ENCODE results near the gene GLIPR2. TPM values are rescaled to one million over a fixed set of nuclear protein-coding genes. Genes with fewer than 3 reads are reported as not detected.
A peak's percentile ranks its signal among the peaks of the same experiment; 100 is the strongest.

Gene GLIPR2
- polyA plus RNA-seq, 4 donors = 3.4 to 22.3 (median 14.8) TPM

DNA sequence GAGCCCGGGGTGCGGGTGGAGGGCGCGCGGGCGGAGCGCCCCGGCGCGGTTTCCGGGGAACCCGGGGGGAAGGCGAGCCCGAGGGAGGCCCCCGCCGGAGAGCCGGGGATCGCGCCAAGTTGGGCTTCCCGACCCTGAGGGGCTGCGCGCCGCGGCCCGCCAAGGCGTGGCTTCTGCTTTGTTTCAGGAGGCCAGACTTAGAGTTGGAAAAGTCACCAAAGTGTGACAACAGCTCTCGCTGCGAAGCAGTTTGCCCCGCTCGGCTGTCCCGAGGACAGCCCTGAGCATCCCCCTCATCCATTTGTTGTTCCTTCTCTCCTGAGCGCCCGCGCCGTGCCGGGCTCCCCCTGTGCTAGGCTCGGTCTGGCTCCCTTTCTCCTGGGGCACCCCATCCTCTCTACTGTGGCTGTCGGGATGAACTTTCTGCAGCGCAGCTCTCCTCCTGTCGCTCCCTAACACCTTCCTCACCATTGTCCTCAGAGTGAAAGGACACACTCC, 410 bp downstream of the GLIPR2 start:
- Histone ChIP-seq H3K27me3 (ENCODE audit: control insufficient read depth in 3 of 3, insufficient read depth in 3 of 3, low read length in 3 of 3) (peaks cover 0 to 37% (median 0%) of the 10 kb centered on the region in 3 donors), H3K27ac (ENCODE audit: low read depth in 1 of 3, low read length in 2 of 3) (peak overlapping the region in 2 of 3 donors; percentile 37 to 69), H3K9me3 (ENCODE audit: control insufficient read depth in 2 of 2, insufficient read depth in 1 of 2, low read depth in 1 of 2, low read length in 1 of 2) (peaks cover 0 to 3% of the 10 kb centered on the region in 2 donors), H3K36me3 (ENCODE audit: control insufficient read depth in 3 of 3, insufficient read depth in 2 of 3, low read depth in 1 of 3, low read length in 3 of 3) (peaks cover 0 to 6% (median 0%) of the 10 kb centered on the region in 3 donors), H3K4me3 (ENCODE audit: low read depth in 1 of 3, low read length in 3 of 3) (peak overlapping the region; percentile 51 to 67 (median 59)), H3K4me1 (ENCODE audit: control insufficient read depth in 3 of 3, insufficient read depth in 2 of 3, low read depth in 1 of 3, low read length in 2 of 3) (peaks cover 0 to 18% (median 15%) of the 10 kb centered on the region in 3 donors)
- no peak for FAIRE-seq
- WGBS, 3 donors = 1% methylated on average over 35 to 40 of the region's 40 CpGs
- peak in 1 of 2 donors; percentile 47 for DNase-seq

DNA sequence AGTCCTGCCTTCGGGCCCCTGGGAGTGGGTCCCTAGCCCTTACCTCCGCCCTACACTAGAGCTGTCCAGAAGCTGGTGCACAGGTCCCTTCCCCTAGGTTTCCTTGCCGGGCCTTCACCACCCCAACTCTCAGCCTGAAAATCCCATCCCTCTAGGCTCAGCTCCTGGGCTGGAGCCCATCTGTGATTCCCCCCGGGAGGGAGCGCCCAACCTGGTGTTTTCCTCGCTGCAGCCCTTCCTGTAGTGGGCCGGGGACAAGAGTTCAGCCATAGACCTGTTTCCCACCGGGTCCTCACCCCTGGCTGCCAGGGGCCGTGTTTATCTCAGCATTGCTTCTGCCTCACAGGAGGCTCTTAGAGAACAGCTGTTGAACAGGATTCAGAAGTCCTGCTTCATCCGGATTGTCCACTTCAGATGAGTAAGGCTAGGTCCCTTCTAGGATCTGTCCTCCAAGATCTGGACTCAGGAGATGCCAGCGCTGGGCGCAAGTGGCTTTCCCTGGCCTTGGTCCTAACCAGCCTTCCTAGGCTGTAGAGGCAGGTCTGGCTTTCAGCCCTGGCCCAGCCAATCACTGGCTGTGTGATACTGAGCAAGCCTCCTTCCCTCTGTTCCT, 965 bp downstream of the GLIPR2 start:
- FAIRE-seq (no peak), DNase-seq (peak in 1 of 2 donors; percentile 37)
- WGBS, 3 donors = 36 to 49% (median 46%) methylated on average over 12 of the region's 12 CpGs
- H3K27me3 ChIP-seq (ENCODE audit: control insufficient read depth in 3 of 3, insufficient read depth in 3 of 3, low read length in 3 of 3) = peaks cover 0 to 37% (median 0%) of the 10 kb centered on the region in 3 donors
- peak overlapping the region; percentile 51 to 67 (median 59) for H3K4me3 ChIP-seq (ENCODE audit: low read depth in 1 of 3, low read length in 3 of 3)
- peaks cover 0 to 6% (median 0%) of the 10 kb centered on the region in 3 donors for H3K36me3 ChIP-seq (ENCODE audit: control insufficient read depth in 3 of 3, insufficient read depth in 2 of 3, low read depth in 1 of 3, low read length in 3 of 3)
- peaks cover 2 to 23% (median 20%) of the 10 kb centered on the region in 3 donors for H3K4me1 ChIP-seq (ENCODE audit: control insufficient read depth in 3 of 3, insufficient read depth in 2 of 3, low read depth in 1 of 3, low read length in 2 of 3)
- peaks cover 0 to 3% of the 10 kb centered on the region in 2 donors for H3K9me3 ChIP-seq (ENCODE audit: control insufficient read depth in 2 of 2, insufficient read depth in 1 of 2, low read depth in 1 of 2, low read length in 1 of 2)
- peak overlapping the region in 2 of 3 donors; percentile 37 to 69 for H3K27ac ChIP-seq (ENCODE audit: low read depth in 1 of 3, low read length in 2 of 3)

DNA sequence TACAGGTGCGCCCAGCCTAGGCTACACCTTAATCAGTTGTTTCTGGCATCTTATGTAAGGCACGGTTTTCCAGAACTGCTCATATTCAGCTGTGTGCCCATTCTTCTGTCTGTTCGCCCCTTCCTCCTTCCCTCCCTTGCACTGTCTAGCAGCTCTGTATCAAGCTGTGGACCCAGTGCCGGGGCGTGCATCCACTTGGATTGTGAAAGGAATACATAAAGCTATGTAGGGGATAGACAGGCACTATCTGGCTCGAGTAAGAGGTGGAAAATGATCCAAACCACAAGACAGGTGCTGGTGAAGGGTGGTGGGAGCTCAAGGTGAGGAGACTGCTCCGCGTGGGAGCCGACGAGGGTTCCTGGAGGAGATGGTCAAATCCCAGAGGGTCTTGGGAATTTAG, 2.0 kb downstream of the GLIPR2 start:
- H3K27me3 ChIP-seq (ENCODE audit: control insufficient read depth in 3 of 3, insufficient read depth in 3 of 3, low read length in 3 of 3) = peaks cover 0 to 37% (median 0%) of the 10 kb centered on the region in 3 donors
- peaks cover 0 to 3% of the 10 kb centered on the region in 2 donors for H3K9me3 ChIP-seq (ENCODE audit: control insufficient read depth in 2 of 2, insufficient read depth in 1 of 2, low read depth in 1 of 2, low read length in 1 of 2)
- H3K4me3 ChIP-seq (ENCODE audit: low read depth in 1 of 3, low read length in 3 of 3) = no peak overlapping the region
- peaks cover 0 to 9% (median 0%) of the 10 kb centered on the region in 3 donors for H3K36me3 ChIP-seq (ENCODE audit: control insufficient read depth in 3 of 3, insufficient read depth in 2 of 3, low read depth in 1 of 3, low read length in 3 of 3)
- DNase-seq (no peak), FAIRE-seq (no peak)
- H3K27ac ChIP-seq (ENCODE audit: low read depth in 1 of 3, low read length in 2 of 3) = no peak overlapping the region
- H3K4me1 ChIP-seq (ENCODE audit: control insufficient read depth in 3 of 3, insufficient read depth in 2 of 3, low read depth in 1 of 3, low read length in 2 of 3) = peaks cover 3 to 32% (median 25%) of the 10 kb centered on the region in 3 donors
- WGBS, 3 donors = 95 to 98% (median 95%) methylated on average over 10 of the region's 10 CpGs

DNA sequence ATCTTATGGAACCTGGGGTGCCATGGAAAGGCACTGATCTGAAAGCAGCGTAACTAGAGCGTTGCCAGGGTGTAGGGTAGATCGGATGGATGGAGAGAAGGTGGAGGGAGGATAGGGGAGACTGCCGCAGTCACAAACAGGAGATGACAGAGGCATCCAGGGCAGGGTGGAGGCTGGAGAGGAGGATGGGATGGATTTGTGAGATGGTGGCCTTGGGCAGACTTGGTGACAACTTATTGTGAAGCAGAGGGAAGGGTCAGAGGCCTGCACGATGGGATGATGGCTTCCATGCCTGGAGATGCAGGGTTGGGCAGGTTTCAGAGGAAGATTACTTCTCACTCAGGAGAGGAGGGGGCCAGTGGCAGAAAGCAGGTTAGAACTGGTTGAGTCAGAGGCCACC, 2.4 kb downstream of the GLIPR2 start:
- peaks cover 0 to 37% (median 0%) of the 10 kb centered on the region in 3 donors for H3K27me3 ChIP-seq (ENCODE audit: control insufficient read depth in 3 of 3, insufficient read depth in 3 of 3, low read length in 3 of 3)
- DNase-seq (no peak), FAIRE-seq (no peak)
- no peak overlapping the region for H3K4me3 ChIP-seq (ENCODE audit: low read depth in 1 of 3, low read length in 3 of 3)
- peaks cover 0 to 10% (median 0%) of the 10 kb centered on the region in 3 donors for H3K36me3 ChIP-seq (ENCODE audit: control insufficient read depth in 3 of 3, insufficient read depth in 2 of 3, low read depth in 1 of 3, low read length in 3 of 3)
- 95 to 96% (median 96%) methylated on average over 5 of the region's 5 CpGs for WGBS, 3 donors
- peaks cover 4 to 32% (median 25%) of the 10 kb centered on the region in 3 donors for H3K4me1 ChIP-seq (ENCODE audit: control insufficient read depth in 3 of 3, insufficient read depth in 2 of 3, low read depth in 1 of 3, low read length in 2 of 3)
- H3K9me3 ChIP-seq (ENCODE audit: control insufficient read depth in 2 of 2, insufficient read depth in 1 of 2, low read depth in 1 of 2, low read length in 1 of 2) = peaks cover 0 to 3% of the 10 kb centered on the region in 2 donors
- peak overlapping the region in 1 of 3 donors; percentile 11 for H3K27ac ChIP-seq (ENCODE audit: low read depth in 1 of 3, low read length in 2 of 3)

DNA sequence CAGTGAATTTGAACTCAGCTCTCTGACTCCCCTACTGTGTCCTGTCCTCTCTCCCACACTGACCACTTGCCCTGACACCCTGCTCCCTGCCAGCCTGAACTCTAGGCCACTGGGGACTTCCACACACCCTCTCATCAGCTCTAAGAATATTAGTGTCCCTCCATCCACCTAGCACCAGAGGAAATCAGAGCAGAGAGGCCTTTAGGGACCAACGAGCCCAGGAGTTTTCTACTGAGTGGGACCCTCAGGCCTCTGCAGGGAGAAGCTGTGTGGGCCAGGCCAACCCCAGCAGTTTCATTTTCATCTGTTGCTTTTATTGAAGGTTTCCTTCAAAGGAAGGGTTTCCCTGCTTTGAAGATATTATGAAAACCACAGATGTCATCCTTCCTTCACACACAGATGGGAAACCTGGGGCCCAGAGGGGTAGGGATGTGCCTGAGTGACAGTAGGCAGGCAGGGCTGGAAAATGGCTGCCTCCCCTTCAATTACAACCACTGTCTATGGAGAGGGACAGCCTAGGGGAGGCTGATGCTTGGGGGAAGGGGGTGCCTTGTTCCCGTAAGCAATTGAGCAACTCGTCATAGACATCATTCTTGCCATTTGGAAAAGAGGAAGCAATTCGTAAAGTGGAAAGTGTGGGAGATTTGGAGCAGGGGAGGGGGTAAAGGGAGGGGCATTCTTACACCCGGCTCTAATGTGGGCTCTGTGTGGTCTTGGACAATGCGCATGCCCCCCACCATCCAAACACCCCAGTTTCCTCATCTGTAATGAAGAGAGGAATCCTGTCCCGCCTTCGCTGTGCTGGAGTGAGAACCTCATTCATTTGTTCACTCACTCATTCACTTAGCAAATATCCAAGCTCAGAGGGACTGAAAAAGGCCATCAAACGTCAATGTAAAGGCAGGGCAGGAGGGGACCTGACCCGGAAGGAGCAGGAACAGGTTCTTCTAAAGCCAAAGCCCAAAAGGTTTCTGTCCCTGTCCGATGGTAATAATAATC, 3.9 kb downstream of the GLIPR2 start:
- FAIRE-seq = no peak
- DNase-seq = no peak
- Histone ChIP-seq H3K36me3 (ENCODE audit: control insufficient read depth in 3 of 3, insufficient read depth in 2 of 3, low read depth in 1 of 3, low read length in 3 of 3) (peaks cover 0 to 18% (median 0%) of the 10 kb centered on the region in 3 donors), H3K9me3 (ENCODE audit: control insufficient read depth in 2 of 2, insufficient read depth in 1 of 2, low read depth in 1 of 2, low read length in 1 of 2) (peaks cover 0 to 6% of the 10 kb centered on the region in 2 donors), H3K4me1 (ENCODE audit: control insufficient read depth in 3 of 3, insufficient read depth in 2 of 3, low read depth in 1 of 3, low read length in 2 of 3) (peaks cover 6 to 32% (median 25%) of the 10 kb centered on the region in 3 donors), H3K27me3 (ENCODE audit: control insufficient read depth in 3 of 3, insufficient read depth in 3 of 3, low read length in 3 of 3) (peaks cover 0 to 27% (median 0%) of the 10 kb centered on the region in 3 donors), H3K27ac (ENCODE audit: low read depth in 1 of 3, low read length in 2 of 3) (peak overlapping the region in 2 of 3 donors; percentile 48 to 61), H3K4me3 (ENCODE audit: low read depth in 1 of 3, low read length in 3 of 3) (no peak overlapping the region)
- WGBS, 3 donors = 76 to 88% (median 76%) methylated on average over 11 of the region's 11 CpGs

DNA sequence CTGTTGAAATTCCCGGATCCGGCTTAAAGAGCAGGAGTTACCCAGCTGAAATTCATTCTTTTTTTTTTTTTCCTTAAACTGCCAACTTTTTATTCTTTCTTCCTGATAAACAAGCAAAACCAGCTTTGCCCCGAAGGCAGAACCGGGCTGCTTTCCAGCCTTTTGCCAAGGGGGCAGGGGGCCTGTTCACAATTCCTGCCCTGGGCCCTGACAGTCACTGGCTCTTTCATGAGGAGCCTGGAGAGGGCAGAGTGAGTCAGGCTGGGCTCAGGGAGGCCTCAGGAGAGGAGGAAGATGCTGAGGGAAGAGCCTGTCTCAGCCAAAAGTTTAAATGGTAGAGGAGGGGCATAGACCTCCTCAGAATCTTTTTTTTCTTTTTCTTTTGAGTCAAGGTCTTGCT, 4.8 kb downstream of the GLIPR2 start:
- DNase-seq = no peak
- FAIRE-seq = no peak
- H3K27ac ChIP-seq (ENCODE audit: low read depth in 1 of 3, low read length in 2 of 3) = no peak overlapping the region

DNA sequence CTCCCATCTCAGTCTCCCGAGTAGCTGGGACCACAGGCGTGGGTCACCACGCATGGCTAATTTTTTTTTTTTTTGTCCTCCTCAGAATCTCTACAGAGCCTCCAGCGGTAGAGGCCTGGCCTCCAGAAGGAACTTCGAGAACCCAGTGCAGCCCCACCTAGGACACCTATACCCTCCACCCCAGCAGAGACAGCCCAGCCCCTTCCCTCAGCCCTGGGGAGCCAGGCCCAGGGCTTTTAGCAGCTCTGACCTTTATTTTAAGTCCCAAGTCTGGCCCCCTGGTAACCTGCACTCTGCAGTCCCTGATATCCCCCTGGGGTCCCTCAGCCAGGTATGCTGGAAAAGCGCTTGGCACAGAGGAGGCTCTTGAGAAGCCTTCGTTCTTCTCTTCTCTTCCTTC, 5.2 kb downstream of the GLIPR2 start:
- FAIRE-seq = no peak
- peaks cover 0 to 19% of the 10 kb centered on the region in 2 donors for H3K9me3 ChIP-seq (ENCODE audit: control insufficient read depth in 2 of 2, insufficient read depth in 1 of 2, low read depth in 1 of 2, low read length in 1 of 2)
- peaks cover 6 to 27% (median 25%) of the 10 kb centered on the region in 3 donors for H3K4me1 ChIP-seq (ENCODE audit: control insufficient read depth in 3 of 3, insufficient read depth in 2 of 3, low read depth in 1 of 3, low read length in 2 of 3)
- no peak for DNase-seq
- 90 to 97% (median 92%) methylated on average over 7 of the region's 7 CpGs for WGBS, 3 donors
- peak overlapping the region in 1 of 3 donors; percentile 83 for H3K27ac ChIP-seq (ENCODE audit: low read depth in 1 of 3, low read length in 2 of 3)
- H3K36me3 ChIP-seq (ENCODE audit: control insufficient read depth in 3 of 3, insufficient read depth in 2 of 3, low read depth in 1 of 3, low read length in 3 of 3) = peaks cover 0 to 21% (median 0%) of the 10 kb centered on the region in 3 donors
- peaks cover 0 to 19% (median 0%) of the 10 kb centered on the region in 3 donors for H3K27me3 ChIP-seq (ENCODE audit: control insufficient read depth in 3 of 3, insufficient read depth in 3 of 3, low read length in 3 of 3)
- H3K4me3 ChIP-seq (ENCODE audit: low read depth in 1 of 3, low read length in 3 of 3) = no peak overlapping the region

More for the DNA sequence above, 4.8 kb downstream of the GLIPR2 start:
- whole genome bisulfite sequencing, 3 donors = 48 to 68% (median 59%) methylated on average over 4 of the region's 4 CpGs
- H3K9me3 ChIP-seq (ENCODE audit: control insufficient read depth in 2 of 2, insufficient read depth in 1 of 2, low read depth in 1 of 2, low read length in 1 of 2) = peaks cover 0 to 15% of the 10 kb centered on the region in 2 donors
- H3K4me1 ChIP-seq (ENCODE audit: control insufficient read depth in 3 of 3, insufficient read depth in 2 of 3, low read depth in 1 of 3, low read length in 2 of 3) = peaks cover 6 to 27% (median 25%) of the 10 kb centered on the region in 3 donors
- peaks cover 0 to 21% (median 0%) of the 10 kb centered on the region in 3 donors for H3K36me3 ChIP-seq (ENCODE audit: control insufficient read depth in 3 of 3, insufficient read depth in 2 of 3, low read depth in 1 of 3, low read length in 3 of 3)
- H3K4me3 ChIP-seq (ENCODE audit: low read depth in 1 of 3, low read length in 3 of 3) = no peak overlapping the region
- H3K27me3 ChIP-seq (ENCODE audit: control insufficient read depth in 3 of 3, insufficient read depth in 3 of 3, low read length in 3 of 3) = peaks cover 0 to 19% (median 0%) of the 10 kb centered on the region in 3 donors
